ENCODE results near the gene CAPS. TPM values are rescaled to one million over a fixed set of nuclear protein-coding genes. Genes with fewer than 3 reads are reported as not detected.

Gene CAPS
- total RNA-seq, 1 donor, result 18.1 TPM

DNA sequence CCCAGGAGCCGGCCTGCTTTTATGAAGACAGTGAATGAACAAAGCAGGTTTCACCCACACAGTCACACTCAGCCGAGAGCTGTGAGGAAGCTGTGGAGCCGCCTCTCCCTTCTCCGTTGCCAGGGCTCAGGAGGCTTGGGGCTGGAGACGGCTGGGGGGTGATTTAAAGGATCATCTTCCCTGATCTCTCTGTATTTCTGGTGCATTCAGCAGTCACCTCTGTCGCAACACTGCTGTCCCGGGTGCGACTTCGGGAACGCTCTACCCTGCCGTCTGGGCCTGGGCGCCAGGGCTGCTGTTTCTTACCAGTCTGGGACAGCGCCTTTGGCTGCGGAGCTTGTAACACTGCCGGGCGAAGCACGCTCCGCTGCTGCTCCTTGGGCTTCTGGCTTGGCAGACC, 18.1 kb downstream of the CAPS start:
- no peaks in the 10 kb centered on the region for H3K27me3 ChIP-seq (ENCODE audit: insufficient read depth, low read length)
- TF ChIP-seq, protein P1, sequence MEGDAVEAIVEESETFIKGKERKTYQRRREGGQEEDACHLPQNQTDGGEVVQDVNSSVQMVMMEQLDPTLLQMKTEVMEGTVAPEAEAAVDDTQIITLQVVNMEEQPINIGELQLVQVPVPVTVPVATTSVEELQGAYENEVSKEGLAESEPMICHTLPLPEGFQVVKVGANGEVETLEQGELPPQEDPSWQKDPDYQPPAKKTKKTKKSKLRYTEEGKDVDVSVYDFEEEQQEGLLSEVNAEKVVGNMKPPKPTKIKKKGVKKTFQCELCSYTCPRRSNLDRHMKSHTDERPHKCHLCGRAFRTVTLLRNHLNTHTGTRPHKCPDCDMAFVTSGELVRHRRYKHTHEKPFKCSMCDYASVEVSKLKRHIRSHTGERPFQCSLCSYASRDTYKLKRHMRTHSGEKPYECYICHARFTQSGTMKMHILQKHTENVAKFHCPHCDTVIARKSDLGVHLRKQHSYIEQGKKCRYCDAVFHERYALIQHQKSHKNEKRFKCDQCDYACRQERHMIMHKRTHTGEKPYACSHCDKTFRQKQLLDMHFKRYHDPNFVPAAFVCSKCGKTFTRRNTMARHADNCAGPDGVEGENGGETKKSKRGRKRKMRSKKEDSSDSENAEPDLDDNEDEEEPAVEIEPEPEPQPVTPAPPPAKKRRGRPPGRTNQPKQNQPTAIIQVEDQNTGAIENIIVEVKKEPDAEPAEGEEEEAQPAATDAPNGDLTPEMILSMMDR (IDR thresholded peaks at IDR 0.05; ENCODE audit: extremely low read depth, low read depth, low read length), result no peak
- H4K20me1 ChIP-seq (ENCODE audit: insufficient read depth, low read length), result peaks cover 26% of the 10 kb centered on the region
- no peak overlapping the region for H3K27ac ChIP-seq (ENCODE audit: low read depth, low read length)
- no peak overlapping the region for H2AFZ ChIP-seq (ENCODE audit: low read length)
- H3K4me1 ChIP-seq (ENCODE audit: insufficient read depth, low read length), result peaks cover 18% of the 10 kb centered on the region
- H3K9me3 ChIP-seq (ENCODE audit: low read depth, low read length), result no peaks in the 10 kb centered on the region
- H3K4me3 ChIP-seq (ENCODE audit: insufficient read depth, low read length), result no peak overlapping the region
- no peak for DNase-seq (ENCODE audit: insufficient read length, low spot score, missing footprints)
- H3K79me2 ChIP-seq (ENCODE audit: insufficient read depth, low read length), result peaks cover 28% of the 10 kb centered on the region
- H3K36me3 ChIP-seq (ENCODE audit: insufficient read depth, low read length), result peaks cover 78% of the 10 kb centered on the region
- no peak overlapping the region for H3K4me2 ChIP-seq (ENCODE audit: insufficient read depth, low read length)

GRCh38 chr19:5932609-5933262, 18.7 kb downstream of the CAPS start:
- Histone ChIP-seq H3K9me3 (ENCODE audit: low read depth, low read length) (no peaks in the 10 kb centered on the region), H3K79me2 (ENCODE audit: insufficient read depth, low read length) (peaks cover 30% of the 10 kb centered on the region), H3K27me3 (ENCODE audit: insufficient read depth, low read length) (no peaks in the 10 kb centered on the region), H3K27ac (ENCODE audit: low read depth, low read length) (no peak overlapping the region), H3K4me3 (ENCODE audit: insufficient read depth, low read length) (no peak overlapping the region), H3K4me1 (ENCODE audit: insufficient read depth, low read length) (peaks cover 17% of the 10 kb centered on the region), H4K20me1 (ENCODE audit: insufficient read depth, low read length) (peaks cover 26% of the 10 kb centered on the region), H3K36me3 (ENCODE audit: insufficient read depth, low read length) (peaks cover 76% of the 10 kb centered on the region), H3K4me2 (ENCODE audit: insufficient read depth, low read length) (no peak overlapping the region), H2AFZ (ENCODE audit: low read length) (no peak overlapping the region)
- no peak for DNase-seq (ENCODE audit: insufficient read length, low spot score, missing footprints)
- TF ChIP-seq, protein P1 (IDR thresholded peaks at IDR 0.05; ENCODE audit: extremely low read depth, low read depth, low read length), result no peak

GRCh38 chr19:5933391-5934068, 19.5 kb downstream of the CAPS start:
- Histone ChIP-seq H3K4me1 (ENCODE audit: insufficient read depth, low read length) (peaks cover 17% of the 10 kb centered on the region), H3K27me3 (ENCODE audit: insufficient read depth, low read length) (no peaks in the 10 kb centered on the region), H3K9me3 (ENCODE audit: low read depth, low read length) (no peaks in the 10 kb centered on the region), H3K4me3 (ENCODE audit: insufficient read depth, low read length) (no peak overlapping the region), H3K79me2 (ENCODE audit: insufficient read depth, low read length) (peaks cover 33% of the 10 kb centered on the region), H2AFZ (ENCODE audit: low read length) (no peak overlapping the region), H3K36me3 (ENCODE audit: insufficient read depth, low read length) (peaks cover 72% of the 10 kb centered on the region), H3K4me2 (ENCODE audit: insufficient read depth, low read length) (no peak overlapping the region), H4K20me1 (ENCODE audit: insufficient read depth, low read length) (peaks cover 28% of the 10 kb centered on the region), H3K27ac (ENCODE audit: low read depth, low read length) (peak overlapping the region; percentile 78)
- DNase-seq (ENCODE audit: insufficient read length, low spot score, missing footprints), result no peak
- TF ChIP-seq, protein P1 (IDR thresholded peaks at IDR 0.05; ENCODE audit: extremely low read depth, low read depth, low read length), result no peak

DNA sequence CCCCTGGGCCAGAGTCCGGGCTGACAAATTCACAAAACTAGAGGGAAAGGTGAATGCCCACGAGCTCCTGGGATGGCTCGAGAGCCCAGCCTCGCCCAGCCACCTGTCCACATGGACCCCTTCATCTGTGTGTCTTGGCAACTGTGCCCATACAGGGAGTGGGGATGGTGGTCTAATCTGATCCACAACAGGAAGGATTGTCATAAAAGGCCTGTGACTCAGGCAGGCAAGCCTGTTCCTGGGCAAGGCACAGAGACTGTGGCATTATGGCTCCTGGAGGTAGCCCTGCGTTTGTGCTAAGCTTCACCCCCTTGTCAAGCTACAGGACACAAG, 20.0 kb downstream of the CAPS start:
- Histone ChIP-seq H3K36me3 (ENCODE audit: insufficient read depth, low read length) (peaks cover 67% of the 10 kb centered on the region), H3K9me3 (ENCODE audit: low read depth, low read length) (no peaks in the 10 kb centered on the region), H3K4me1 (ENCODE audit: insufficient read depth, low read length) (peaks cover 17% of the 10 kb centered on the region), H2AFZ (ENCODE audit: low read length) (no peak overlapping the region), H4K20me1 (ENCODE audit: insufficient read depth, low read length) (peaks cover 28% of the 10 kb centered on the region), H3K4me2 (ENCODE audit: insufficient read depth, low read length) (no peak overlapping the region), H3K79me2 (ENCODE audit: insufficient read depth, low read length) (peaks cover 33% of the 10 kb centered on the region), H3K27me3 (ENCODE audit: insufficient read depth, low read length) (no peaks in the 10 kb centered on the region), H3K4me3 (ENCODE audit: insufficient read depth, low read length) (no peak overlapping the region), H3K27ac (ENCODE audit: low read depth, low read length) (peak overlapping the region; percentile 78)
- TF ChIP-seq, protein P1 (IDR thresholded peaks at IDR 0.05; ENCODE audit: extremely low read depth, low read depth, low read length), result no peak
- no peak for DNase-seq (ENCODE audit: insufficient read length, low spot score, missing footprints)
